COLO829 (cell line): Measurements from ENCODE around the gene TSGA10IP.
A peak's percentile ranks its signal among the peaks of the same experiment; 100 is the strongest.
"Not testable (repeated sequence)": the region's sequence is repeated elsewhere in the genome, so short reads cannot be mapped to it uniquely, and the experiment has no call there.

Experiments
- DNase-seq: peaks from one replicate; pipeline ENCODE4 v3.0.0; 2012; ENCODE audit warnings: low spot score

TSGA10IP gene

DNA sequence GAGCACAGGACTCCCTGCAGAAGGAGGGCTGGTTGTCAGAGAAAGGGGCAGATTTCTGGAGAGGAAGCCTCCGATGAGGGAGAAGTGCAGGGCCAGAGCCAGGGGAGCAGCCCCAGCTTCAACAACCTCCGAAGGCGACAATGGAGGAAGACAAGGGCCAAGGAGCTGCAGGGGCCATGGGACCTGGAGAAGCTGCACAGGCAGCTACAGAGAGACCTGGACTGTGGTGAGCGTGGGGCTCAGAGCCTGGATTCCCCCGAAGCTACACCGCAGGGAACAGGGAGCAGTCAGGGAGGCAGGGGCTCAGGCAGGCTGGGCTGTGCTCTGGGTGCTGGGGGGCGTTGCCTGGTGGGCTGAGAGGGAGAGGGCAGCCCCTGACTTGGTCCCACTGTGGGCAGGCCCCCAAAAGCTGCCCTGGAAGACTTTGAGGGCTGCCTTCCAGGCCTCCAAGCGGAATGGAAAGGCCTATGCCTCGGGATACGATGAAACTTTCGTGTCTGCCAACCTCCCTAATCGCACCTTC is 2.4 kb downstream of the TSGA10IP start:
- DNase-seq: no peak

- DNase-seq: not testable (repeated sequence)
Measured at GRCh38 chr11:65950711-65951110, 5.4 kb downstream of the TSGA10IP start.

DNA sequence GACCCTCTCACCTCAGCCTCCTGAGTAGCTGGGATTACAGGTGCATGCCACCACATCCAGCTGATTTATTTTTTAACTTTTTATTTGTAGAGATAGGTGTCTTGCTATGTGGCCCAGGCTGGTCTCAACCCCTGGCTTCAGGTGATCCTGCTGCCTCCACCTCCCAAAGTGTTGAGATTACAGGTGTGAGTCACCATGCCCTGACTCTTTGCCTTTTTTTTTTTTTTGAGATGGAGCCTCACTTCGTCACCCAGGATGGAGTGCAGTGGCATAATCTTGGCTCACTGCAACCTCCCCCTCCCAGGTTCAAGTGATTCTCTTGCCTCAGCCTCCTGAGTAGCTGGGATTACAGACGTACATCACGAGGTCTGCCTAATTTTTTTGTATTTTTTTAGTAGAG is 6.4 kb downstream of the TSGA10IP start:
- not testable (repeated sequence) for DNase-seq

DNA sequence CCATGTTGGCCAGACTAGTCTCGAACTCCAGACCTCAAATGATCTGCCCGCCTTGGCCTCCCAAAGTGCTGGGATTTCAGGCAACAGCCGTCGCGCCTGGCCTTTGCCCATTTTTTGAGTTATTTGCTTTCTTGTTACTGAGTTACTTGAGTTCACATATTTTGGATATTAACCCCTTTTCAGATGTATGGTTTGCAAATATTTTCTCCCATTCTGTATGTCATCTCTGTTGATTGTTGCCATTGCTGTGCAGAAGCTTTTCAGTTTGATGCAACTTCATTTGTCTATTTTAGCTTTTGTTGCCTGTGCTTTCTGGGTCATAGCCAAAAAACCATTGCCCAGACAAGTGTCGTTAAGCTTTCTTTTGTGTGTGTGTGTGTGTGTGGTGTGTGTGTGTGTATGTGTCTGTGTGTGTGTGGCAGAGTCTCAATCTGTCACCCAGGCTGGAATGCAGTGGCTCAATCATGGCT is 6.8 kb downstream of the TSGA10IP start:
- no peak for DNase-seq

- no peak for DNase-seq
Measured at GRCh38 chr11:65953471-65953870, 8.2 kb downstream of the TSGA10IP start.

GRCh38 chr11:65954771-65955170 is 9.5 kb downstream of the TSGA10IP start:
- no peak for DNase-seq

- DNase-seq: no peak
Measured at GRCh38 chr11:65958291-65958690, 13.0 kb downstream of the TSGA10IP start.

- DNase-seq: no peak
Measured at GRCh38 chr11:65958774-65959420, 13.6 kb downstream of the TSGA10IP start.

DNA sequence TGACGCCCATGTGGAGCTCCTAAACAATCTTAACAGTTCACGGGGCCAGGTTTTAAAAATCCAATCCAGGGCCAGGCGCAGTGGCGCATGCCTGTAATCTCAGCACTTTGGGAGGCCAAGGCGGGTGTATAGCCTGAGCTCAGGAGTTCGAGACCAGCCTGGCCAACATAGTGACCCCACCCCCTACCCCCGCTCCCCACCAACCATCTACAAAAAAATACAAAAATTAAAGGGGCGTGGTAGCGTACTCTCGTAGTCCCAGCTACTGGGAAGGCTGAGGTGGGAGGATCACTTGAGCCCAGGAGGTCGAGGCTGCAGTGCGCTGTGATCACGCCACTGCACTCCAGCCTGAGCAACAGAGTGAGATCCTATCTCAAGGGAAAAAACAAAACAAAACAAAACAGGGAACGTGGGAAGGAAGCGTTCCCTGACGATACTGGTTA is 15.6 kb downstream of the TSGA10IP start:
- DNase-seq: no peak

- peak; percentile 99 for DNase-seq
Measured at GRCh38 chr11:65961267-65962140, 16.2 kb downstream of the TSGA10IP start, which contains the start of gene SART1. Gene SART1 (plus strand): TSS chr11:65961734. CDS start chr11:65961781, 47 bp downstream.

DNA sequence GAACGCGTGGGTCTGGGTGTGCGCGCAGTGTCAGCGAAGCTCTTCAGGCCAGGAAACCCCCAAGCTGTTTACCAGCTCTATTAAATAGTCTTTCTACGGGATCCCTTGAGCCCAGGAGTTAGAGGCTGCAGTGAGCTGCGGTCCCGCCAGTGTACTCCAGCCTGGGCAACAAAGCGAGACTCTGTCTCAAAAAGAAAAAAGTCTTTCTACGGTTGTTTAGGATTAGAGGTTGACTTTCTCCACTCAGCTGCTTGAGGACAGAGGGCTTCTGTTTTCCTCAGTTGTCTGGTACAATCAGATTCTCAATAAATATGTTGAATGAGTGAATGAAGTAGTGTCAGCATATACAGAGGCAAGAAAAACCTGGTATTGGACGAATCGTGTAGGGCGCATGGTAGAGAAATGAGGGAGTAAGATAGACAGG is 16.9 kb downstream of the TSGA10IP start:
- peak; percentile 51 for DNase-seq

GRCh38 chr11:65964906-65965305 is 19.6 kb downstream of the TSGA10IP start:
- DNase-seq: no peak

DNA sequence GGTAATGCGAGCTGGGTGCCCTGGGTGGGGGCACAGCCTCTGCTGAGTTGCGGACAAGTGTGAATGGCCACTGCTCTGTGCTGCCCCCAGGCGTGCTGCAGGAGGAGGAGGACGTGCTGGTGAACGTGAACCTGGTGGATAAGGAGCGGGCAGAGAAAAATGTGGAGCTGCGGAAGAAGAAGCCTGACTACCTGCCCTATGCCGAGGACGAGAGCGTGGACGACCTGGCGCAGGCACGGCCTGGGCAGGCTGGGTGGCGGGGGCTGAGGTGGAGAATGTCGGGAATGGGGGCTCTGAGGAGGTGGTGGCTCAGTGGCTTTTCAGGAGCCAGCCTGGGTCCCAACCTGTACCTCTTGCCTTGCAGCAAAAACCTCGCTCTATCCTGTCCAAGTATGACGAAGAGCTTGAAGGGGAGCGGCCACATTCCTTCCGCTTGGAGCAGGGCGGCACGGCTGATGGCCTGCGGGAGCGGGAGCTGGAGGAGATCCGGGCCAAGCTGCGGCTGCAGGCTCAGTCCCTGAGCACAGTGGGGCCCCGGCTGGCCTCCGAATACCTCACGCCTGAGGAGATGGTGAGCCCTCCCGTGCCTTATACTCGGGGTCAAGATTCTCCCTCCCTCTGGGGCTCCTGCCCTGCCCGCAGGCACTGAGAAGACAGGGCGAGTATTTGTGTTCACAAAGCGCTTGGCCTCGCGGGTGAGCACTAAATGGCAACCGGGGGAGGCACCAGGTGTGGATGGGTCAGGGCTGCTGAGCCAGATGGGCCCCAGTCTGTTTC is 20.9 kb downstream of the TSGA10IP start:
- no peak for DNase-seq

- DNase-seq: no peak
Measured at GRCh38 chr11:65967329-65967934, 22.2 kb downstream of the TSGA10IP start.

GRCh38 chr11:65968600-65969482 is 23.6 kb downstream of the TSGA10IP start:
- no peak for DNase-seq

- no peak for DNase-seq
Measured at GRCh38 chr11:65972116-65972515, 26.8 kb downstream of the TSGA10IP start.

DNA sequence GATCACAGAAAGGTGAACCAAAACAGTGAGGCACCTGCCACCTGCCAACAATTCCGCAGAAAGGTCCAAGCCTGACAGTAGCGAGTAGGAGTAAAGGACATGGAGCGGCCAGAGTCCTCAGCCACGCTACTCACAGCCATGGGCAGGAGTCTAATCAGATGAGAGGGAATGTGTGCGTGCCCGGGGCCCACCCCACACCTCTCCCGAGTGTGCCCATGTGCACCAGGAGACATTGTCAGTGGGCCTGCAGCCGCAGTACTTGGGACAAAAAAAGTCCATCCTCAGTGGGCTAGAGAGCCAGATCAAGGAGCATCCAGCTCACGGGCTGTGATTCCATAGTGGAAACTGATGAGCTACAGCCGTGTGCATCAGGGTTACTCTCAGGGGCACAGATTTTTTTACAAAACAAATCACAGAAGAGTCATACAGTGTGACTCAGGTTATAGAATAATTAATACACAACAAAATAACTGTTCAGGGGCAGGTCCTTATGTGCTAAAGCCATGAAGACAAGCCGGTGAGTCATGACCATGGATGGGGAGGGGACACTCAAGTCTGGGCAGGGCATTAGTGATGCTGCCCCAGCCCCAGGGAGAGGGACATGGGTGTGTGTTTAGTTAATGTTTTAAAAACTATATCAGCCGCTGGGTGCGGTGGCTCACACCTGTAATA is 28.3 kb downstream of the TSGA10IP start:
- DNase-seq: no peak

- DNase-seq: no peak
Measured at GRCh38 chr11:65975771-65976170, 30.5 kb downstream of the TSGA10IP start.

GRCh38 chr11:65976216-65977176 is 31.2 kb downstream of the TSGA10IP start:
- no peak for DNase-seq
